ENCODE measurements around the gene GPR153. TPM values are rescaled to one million over a fixed set of nuclear protein-coding genes. Genes with fewer than 3 reads are reported as not detected.
A peak's percentile ranks its signal among the peaks of the same experiment; 100 is the strongest.

The GPR153 gene
- total RNA-seq, 1 donor from 2014 or later: 8.4 TPM

GRCh38 chr1:6244401-6245049 is 16.4 kb downstream of the GPR153 start:
- no peak overlapping the region for H3K9ac ChIP-seq
- H3K27ac Mint-ChIP-seq: no peak overlapping the region
- H3K27me3 ChIP-seq: peaks cover 29% of the 10 kb centered on the region
- peaks cover 44% of the 10 kb centered on the region for H3K4me1 ChIP-seq
- peaks cover 47% of the 10 kb centered on the region for H4K20me1 ChIP-seq (ENCODE audit: low read depth)
- peak; percentile 47 for DNase-seq (ENCODE audit: low spot score)
- peaks cover 49% of the 10 kb centered on the region for H3K4me1 Mint-ChIP-seq
- H3K9me3 Mint-ChIP-seq: no peaks in the 10 kb centered on the region
- H3K27me3 Mint-ChIP-seq (ENCODE audit: insufficient read depth, low read depth): peaks cover 35% of the 10 kb centered on the region
- H3K36me3 ChIP-seq: no peaks in the 10 kb centered on the region
- peaks cover 23% of the 10 kb centered on the region for H3K79me2 ChIP-seq (ENCODE audit: low read depth)
- H3K9me3 ChIP-seq (ENCODE audit: low read depth): no peaks in the 10 kb centered on the region
- peak; percentile 11 for TF ChIP-seq EZH2 (IDR thresholded peaks at IDR 0.05)
- TF ChIP-seq CTCF (IDR thresholded peaks at IDR 0.05): no peak
- peak; percentile 28 for TF ChIP-seq EZH2phosphoT487 (IDR thresholded peaks at IDR 0.05)
- peak overlapping the region; percentile 82 for H3K4me3 Mint-ChIP-seq
- H3K4me3 ChIP-seq: peak overlapping the region; percentile 72
- H3K4me2 ChIP-seq: peak overlapping the region; percentile 96
- H3K27ac ChIP-seq: no peak overlapping the region
- no peak overlapping the region for H2AFZ ChIP-seq (replicated peaks)
- no peaks in the 10 kb centered on the region for H3K36me3 Mint-ChIP-seq
- peaks cover 91% of the 10 kb centered on the region for H3F3A ChIP-seq (ENCODE audit: low read depth)

DNA sequence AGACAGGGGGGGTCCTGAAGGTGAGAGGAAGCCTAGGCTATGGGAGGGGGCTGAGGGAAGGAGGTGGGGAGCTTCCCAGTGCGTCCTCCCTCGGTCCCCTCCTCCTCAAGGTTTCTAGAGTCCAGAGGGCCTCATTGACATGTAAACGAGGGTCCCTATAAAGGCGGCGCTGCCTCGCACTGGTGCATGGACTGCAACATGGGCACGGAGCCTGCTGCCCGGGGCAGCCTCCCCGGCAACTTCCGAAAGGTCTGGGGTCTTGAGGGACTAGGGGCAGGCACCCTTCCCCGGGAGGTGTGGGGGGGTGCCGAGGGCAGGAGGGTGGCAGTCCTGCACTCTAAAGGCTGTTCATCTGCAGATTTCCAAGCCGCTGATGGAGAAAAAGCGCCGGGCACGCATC is 16.9 kb downstream of the GPR153 start, which contains the start of gene HES3:
Gene HES3, plus strand, starts transcription at position 187 of the 400 bp plus-strand sequence. Its CDS starts 187 bp downstream, at position 374.
- peak within 1 kb of the TSS; percentile 96 for H3K4me2 ChIP-seq
- H3K4me1 ChIP-seq: peaks cover 50% of the 10 kb centered on the region
- peaks cover 24% of the 10 kb centered on the region for H3K27me3 ChIP-seq
- H4K20me1 ChIP-seq (ENCODE audit: low read depth): peaks cover 44% of the 10 kb centered on the region
- Mint-ChIP-seq H3K36me3 (no peaks in the 10 kb centered on the region), H3K27ac (no peak within 1 kb of the TSS), H3K9me3 (no peaks in the 10 kb centered on the region), H3K4me1 (peaks cover 55% of the 10 kb centered on the region), H3K27me3 (ENCODE audit: insufficient read depth, low read depth) (peaks cover 35% of the 10 kb centered on the region), H3K4me3 (peak within 1 kb of the TSS; percentile 82)
- no peaks in the 10 kb centered on the region for H3K9me3 ChIP-seq (ENCODE audit: low read depth)
- H3F3A ChIP-seq (ENCODE audit: low read depth): peaks cover 95% of the 10 kb centered on the region
- H3K79me2 ChIP-seq (ENCODE audit: low read depth): peaks cover 23% of the 10 kb centered on the region
- H3K4me3 ChIP-seq: peak within 1 kb of the TSS; percentile 72
- peak; percentile 81 for DNase-seq (ENCODE audit: low spot score)
- H3K9ac ChIP-seq: no peak within 1 kb of the TSS
- no peak within 1 kb of the TSS for H2AFZ ChIP-seq (replicated peaks)
- no peak for TF ChIP-seq EZH2phosphoT487 (IDR thresholded peaks at IDR 0.05)
- TF ChIP-seq CTCF (IDR thresholded peaks at IDR 0.05): no peak
- TF ChIP-seq EZH2 (IDR thresholded peaks at IDR 0.05): no peak
- H3K27ac ChIP-seq: no peak within 1 kb of the TSS
- no peaks in the 10 kb centered on the region for H3K36me3 ChIP-seq

- Histone ChIP-seq H3K4me1 (peaks cover 57% of the 10 kb centered on the region), H3K9me3 (ENCODE audit: low read depth) (no peaks in the 10 kb centered on the region), H2AFZ (replicated peaks) (no peak overlapping the region), H3F3A (ENCODE audit: low read depth) (peaks cover 95% of the 10 kb centered on the region), H3K9ac (no peak overlapping the region), H3K27me3 (peaks cover 19% of the 10 kb centered on the region), H3K79me2 (ENCODE audit: low read depth) (peaks cover 23% of the 10 kb centered on the region), H3K4me2 (peak overlapping the region; percentile 96), H4K20me1 (ENCODE audit: low read depth) (peaks cover 36% of the 10 kb centered on the region), H3K27ac (no peak overlapping the region), H3K36me3 (no peaks in the 10 kb centered on the region), H3K4me3 (peak overlapping the region; percentile 72)
- no peaks in the 10 kb centered on the region for H3K36me3 Mint-ChIP-seq
- H3K4me1 Mint-ChIP-seq: peaks cover 61% of the 10 kb centered on the region
- no peak for TF ChIP-seq EZH2phosphoT487 (IDR thresholded peaks at IDR 0.05)
- no peak for TF ChIP-seq EZH2 (IDR thresholded peaks at IDR 0.05)
- TF ChIP-seq CTCF (IDR thresholded peaks at IDR 0.05): no peak
- H3K4me3 Mint-ChIP-seq: peak overlapping the region; percentile 82
- H3K9me3 Mint-ChIP-seq: no peaks in the 10 kb centered on the region
- peaks cover 37% of the 10 kb centered on the region for H3K27me3 Mint-ChIP-seq (ENCODE audit: insufficient read depth, low read depth)
- peak; percentile 50 for DNase-seq (ENCODE audit: low spot score)
- no peak overlapping the region for H3K27ac Mint-ChIP-seq
These were observed 17.7 kb downstream of the GPR153 start for GRCh38 chr1:6243053-6243834.

Data from neural progenitor cell (in vitro differentiated cells).